ENCODE results near the gene TAF6L.
"Not testable (repeated sequence)": the region's sequence is repeated elsewhere in the genome, so short reads cannot be mapped to it uniquely, and the experiment has no call there.

The TAF6L gene

GRCh38 chr11:62753736-62754603 lies 17.2 kb upstream of the TAF6L start, which contains the start of gene ZBTB3:
Gene ZBTB3, minus strand, starts transcription at chr11:62754160. Its CDS starts 496 bp downstream, at chr11:62753664.
- Histone ChIP-seq H3K27me3 (no peaks in the 10 kb centered on the region), H3K4me2 (peak within 1 kb of the TSS; percentile 96), H3K9me3 (no peaks in the 10 kb centered on the region), H3K36me3 (peaks cover 27% of the 10 kb centered on the region), H3K27ac (peak within 1 kb of the TSS; percentile 95), H4K20me1 (peaks cover 6% of the 10 kb centered on the region; the same call in 1 of the 2 replicates), H3K4me1 (peaks cover 37% of the 10 kb centered on the region), H3K9ac (peak within 1 kb of the TSS; percentile 91), H3K4me3 (peak within 1 kb of the TSS; percentile 73)
- TF ChIP-seq Cebpa-rat (IDR thresholded peaks at IDR 0.05) = no peak

GRCh38 chr11:62755086-62755615 lies 16.0 kb upstream of the TAF6L start:
- no peak overlapping the region for H3K4me3 ChIP-seq
- peak overlapping the region; percentile 81; the same call in 1 of the 2 replicates for H3K4me2 ChIP-seq
- peaks cover 6% of the 10 kb centered on the region; the same call in 1 of the 2 replicates for H4K20me1 ChIP-seq
- no peaks in the 10 kb centered on the region for H3K9me3 ChIP-seq
- H3K4me1 ChIP-seq = peaks cover 27% of the 10 kb centered on the region
- H3K27me3 ChIP-seq = no peaks in the 10 kb centered on the region
- no peak overlapping the region for H3K27ac ChIP-seq
- peaks cover 23% of the 10 kb centered on the region for H3K36me3 ChIP-seq
- no peak overlapping the region for H3K9ac ChIP-seq
- no peak for TF ChIP-seq Cebpa-rat (IDR thresholded peaks at IDR 0.05)

- Histone ChIP-seq H3K4me1 (peaks cover 30% of the 10 kb centered on the region), H3K9me3 (no peaks in the 10 kb centered on the region), H3K36me3 (peaks cover 2% of the 10 kb centered on the region; the same call in 1 of the 2 replicates), H3K9ac (no peak overlapping the region), H4K20me1 (peaks cover 4% of the 10 kb centered on the region; the same call in 1 of the 2 replicates), H3K4me3 (no peak overlapping the region), H3K27me3 (no peaks in the 10 kb centered on the region), H3K4me2 (no peak overlapping the region), H3K27ac (no peak overlapping the region)
- no peak for TF ChIP-seq Cebpa-rat (IDR thresholded peaks at IDR 0.05)
Observed at GRCh38 chr11:62757846-62758788, 13.1 kb upstream of the TAF6L start.

GRCh38 chr11:62760867-62761227 lies 10.3 kb upstream of the TAF6L start:
- Histone ChIP-seq H3K9ac (peak overlapping the region; percentile 48; the same call in 1 of the 2 replicates), H3K4me3 (peak overlapping the region; percentile 80), H3K4me1 (peaks cover 20% of the 10 kb centered on the region), H3K27ac (0 out of 2 replicates have a peak overlapping the region, but pooled peaks have one; percentile 30), H3K4me2 (peak overlapping the region; percentile 61), H3K36me3 (peaks cover 24% of the 10 kb centered on the region)
- H4K20me1 ChIP-seq, H3K9me3 ChIP-seq, H3K27me3 ChIP-seq: not testable (repeated sequence)

- peaks cover 41% of the 10 kb centered on the region for H3K36me3 ChIP-seq
- H3K4me3 ChIP-seq = peak overlapping the region; percentile 74
- H3K27me3 ChIP-seq = no peaks in the 10 kb centered on the region
- H3K4me1 ChIP-seq = peaks cover 35% of the 10 kb centered on the region
- H3K9ac ChIP-seq = peak overlapping the region; percentile 80
- peak overlapping the region; percentile 78 for H3K27ac ChIP-seq
- no peaks in the 10 kb centered on the region for H3K9me3 ChIP-seq
- H4K20me1 ChIP-seq = no peaks in the 10 kb centered on the region
- H3K4me2 ChIP-seq = peak overlapping the region; percentile 99
- no peak for TF ChIP-seq Cebpa-rat (IDR thresholded peaks at IDR 0.05)
Observed at GRCh38 chr11:62770778-62771143, 435 bp upstream of the TAF6L start.

- Histone ChIP-seq H3K36me3 (peaks cover 47% of the 10 kb centered on the region), H3K27me3 (no peaks in the 10 kb centered on the region), H3K9me3 (no peaks in the 10 kb centered on the region), H3K4me2 (no peak overlapping the region), H3K27ac (no peak overlapping the region), H3K4me1 (peaks cover 35% of the 10 kb centered on the region), H4K20me1 (no peaks in the 10 kb centered on the region), H3K9ac (no peak overlapping the region), H3K4me3 (no peak overlapping the region)
- TF ChIP-seq Cebpa-rat (IDR thresholded peaks at IDR 0.05) = no peak
Observed at GRCh38 chr11:62774407-62774806, 3.2 kb downstream of the TAF6L start.

GRCh38 chr11:62775646-62776045 lies 4.5 kb downstream of the TAF6L start:
- Histone ChIP-seq H3K4me1 (peaks cover 23% of the 10 kb centered on the region), H3K36me3 (peaks cover 58% of the 10 kb centered on the region), H3K27me3 (no peaks in the 10 kb centered on the region), H3K4me3 (no peak overlapping the region), H4K20me1 (no peaks in the 10 kb centered on the region), H3K9me3 (no peaks in the 10 kb centered on the region), H3K4me2 (no peak overlapping the region), H3K27ac (no peak overlapping the region), H3K9ac (0 out of 2 replicates have a peak overlapping the region, but pooled peaks have one; percentile 12)
- no peak for TF ChIP-seq Cebpa-rat (IDR thresholded peaks at IDR 0.05)

- no peak for TF ChIP-seq Cebpa-rat (IDR thresholded peaks at IDR 0.05)
- Histone ChIP-seq H3K27ac (0 out of 2 replicates have a peak overlapping the region, but pooled peaks have one; percentile 18), H3K9ac (peak overlapping the region; percentile 38; the same call in 1 of the 2 replicates)
Observed at GRCh38 chr11:62777389-62777788, 6.2 kb downstream of the TAF6L start.

GRCh38 chr11:62778441-62778840 lies 7.2 kb downstream of the TAF6L start:
- no peak for TF ChIP-seq Cebpa-rat (IDR thresholded peaks at IDR 0.05)
- Histone ChIP-seq H4K20me1 (no peaks in the 10 kb centered on the region), H3K36me3 (peaks cover 78% of the 10 kb centered on the region), H3K4me2 (no peak overlapping the region), H3K9me3 (no peaks in the 10 kb centered on the region), H3K4me3 (no peak overlapping the region), H3K4me1 (peaks cover 5% of the 10 kb centered on the region; the same call in 1 of the 2 replicates), H3K27me3 (no peaks in the 10 kb centered on the region), H3K9ac (0 out of 2 replicates have a peak overlapping the region, but pooled peaks have one; percentile 24), H3K27ac (no peak overlapping the region)

More at GRCh38 chr11:62777389-62777788, 6.2 kb downstream of the TAF6L start:
- Histone ChIP-seq H3K4me3 (no peak overlapping the region), H3K9me3 (no peaks in the 10 kb centered on the region), H3K27me3 (no peaks in the 10 kb centered on the region), H3K4me2 (0 out of 2 replicates have a peak overlapping the region, but pooled peaks have one; percentile 0), H3K36me3 (peaks cover 68% of the 10 kb centered on the region), H3K4me1 (peaks cover 12% of the 10 kb centered on the region), H4K20me1 (no peaks in the 10 kb centered on the region)
